Suppressor macrophage treated with lipopolysaccharide for 1 hour (primary cell): ENCODE results near the gene RBMS2.

ENCODE experiments used
- DNase-seq, 3 donors: peaks; one replicate each; pipeline ENCODE4 v3.0.0-alpha.2; 2020 to 2022

The RBMS2 gene

GRCh38 chr12:56632701-56633467, 111.3 kb downstream of the RBMS2 start:
- DNase-seq, result no peak

- no peak for DNase-seq
Measured at GRCh38 chr12:56633468-56634241, 112.0 kb downstream of the RBMS2 start.

- peak; percentile 51 to 80 (median 56) for DNase-seq
Measured at GRCh38 chr12:56634242-56634836, 112.7 kb downstream of the RBMS2 start.

GRCh38 chr12:56634837-56635791, 113.5 kb downstream of the RBMS2 start:
- DNase-seq, result peak; percentile 48 to 76 (median 50)

- peak; percentile 81 to 91 (median 87) for DNase-seq
Measured at GRCh38 chr12:56635806-56636674, 114.4 kb downstream of the RBMS2 start.

- DNase-seq, result peak; percentile 89 to 94 (median 94)
Measured at GRCh38 chr12:56636675-56637540, 115.3 kb downstream of the RBMS2 start.

GRCh38 chr12:56637621-56638020, 116.0 kb downstream of the RBMS2 start:
- no peak for DNase-seq

- peak in 1 of 3 donors; percentile 54 for DNase-seq
Measured at GRCh38 chr12:56641219-56641618, 119.6 kb downstream of the RBMS2 start.

GRCh38 chr12:56644654-56645053, 123.0 kb downstream of the RBMS2 start:
- DNase-seq, result no peak

GRCh38 chr12:56645201-56645716, 123.6 kb downstream of the RBMS2 start:
- peak in 1 of 3 donors; percentile 37 for DNase-seq
